KMS-11 (cell line): ENCODE measurements around the gene SIGLEC5.

Source experiments
- H2AFZ ChIP-seq: fragments of 200-600 bp; sonication (generic); 2 replicates; pipeline ENCODE4 v1.6.1; 2016; ENCODE audit warnings: antibody characterized with exemption, mixed run types, low read depth
- H3K27ac ChIP-seq: fragments of 200-600 bp; sonication (generic); 2 replicates; pipeline ENCODE4 v1.6.1; 2016; ENCODE audit warnings: mild to moderate bottlenecking, mixed run types
- H3K27me3 ChIP-seq: fragments of 200-600 bp; sonication (generic); 2 replicates; pipeline ENCODE4 v1.6.1; 2017; ENCODE audit warnings: mild to moderate bottlenecking, low read depth, mixed run types, moderate library complexity; ENCODE audit not compliant: insufficient read depth
- H3K36me3 ChIP-seq: fragments of 200-600 bp; sonication (generic); 2 replicates; pipeline ENCODE4 v1.6.1; 2017; ENCODE audit warnings: mild to moderate bottlenecking, mixed run types; ENCODE audit not compliant: insufficient read depth
- H3K4me1 ChIP-seq: fragments of 200-600 bp; sonication (generic); 2 replicates; pipeline ENCODE4 v1.6.1; 2016; ENCODE audit warnings: mild to moderate bottlenecking, low read depth, mixed run types; ENCODE audit not compliant: poor library complexity, severe bottlenecking
- H3K4me2 ChIP-seq: fragments of 200-600 bp; sonication (generic); 2 replicates; pipeline ENCODE4 v1.7.0; 2016; ENCODE audit warnings: mild to moderate bottlenecking, mixed run types
- H3K4me3 ChIP-seq: fragments of 200-600 bp; sonication (generic); IDR thresholded peaks from 2 replicates; pipeline ENCODE4 v1.6.1; 2017; ENCODE audit warnings: low read depth, low read length, mixed read lengths; ENCODE audit not compliant: insufficient read depth
- H3K79me2 ChIP-seq: fragments of 200-600 bp; sonication (generic); 2 replicates; pipeline ENCODE4 v1.6.1; 2016; ENCODE audit warnings: low read depth, mixed run types; ENCODE audit not compliant: insufficient read depth
- H3K9ac ChIP-seq: fragments of 200-600 bp; sonication (generic); 2 replicates; pipeline ENCODE4 v1.6.1; 2016; ENCODE audit warnings: mild to moderate bottlenecking, mixed run types
- H4K20me1 ChIP-seq: fragments of 200-600 bp; sonication (generic); 2 replicates; pipeline ENCODE4 v1.6.1; 2016; ENCODE audit warnings: mild to moderate bottlenecking, mixed run types; ENCODE audit not compliant: insufficient read depth
- CTCF ChIP-seq: fragments of 200-600 bp; sonication (generic); conservative IDR thresholded peaks from 2 replicates; pipeline ENCODE4 v1.6.1; 2017; ENCODE audit warnings: low read depth, mild to moderate bottlenecking, antibody characterized with exemption, low read length, moderate library complexity, mixed read lengths

The SIGLEC5 gene

GRCh38 chr19:51595190-51596175 lies 34.7 kb downstream of the SIGLEC5 start:
- H3K79me2 ChIP-seq, result no peaks in the 10 kb centered on the region
- H3K36me3 ChIP-seq, result no peaks in the 10 kb centered on the region
- no peak for TF ChIP-seq CTCF
- no peak overlapping the region for H3K9ac ChIP-seq
- H3K4me2 ChIP-seq, result no peak overlapping the region
- no peaks in the 10 kb centered on the region for H3K4me1 ChIP-seq
- H3K27me3 ChIP-seq, result no peaks in the 10 kb centered on the region
- no peak overlapping the region for H3K4me3 ChIP-seq
- no peak overlapping the region for H3K27ac ChIP-seq
- H4K20me1 ChIP-seq, result no peaks in the 10 kb centered on the region
- H2AFZ ChIP-seq, result no peak overlapping the region

GRCh38 chr19:51594774-51595109 lies 35.5 kb downstream of the SIGLEC5 start:
- Histone ChIP-seq H3K4me3 (no peak overlapping the region), H3K27me3 (no peaks in the 10 kb centered on the region), H4K20me1 (no peaks in the 10 kb centered on the region), H3K4me2 (no peak overlapping the region), H3K36me3 (no peaks in the 10 kb centered on the region), H3K79me2 (no peaks in the 10 kb centered on the region), H3K9ac (no peak overlapping the region), H2AFZ (peak overlapping the region; percentile 54; the same call in 1 of the 2 replicates), H3K27ac (no peak overlapping the region), H3K4me1 (no peaks in the 10 kb centered on the region)
- TF ChIP-seq CTCF, result no peak

GRCh38 chr19:51593969-51594773 lies 36.0 kb downstream of the SIGLEC5 start:
- H3K79me2 ChIP-seq, result no peaks in the 10 kb centered on the region
- peak overlapping the region; percentile 10; the same call in 1 of the 2 replicates for H3K4me2 ChIP-seq
- H3K4me3 ChIP-seq, result no peak overlapping the region
- peak overlapping the region; percentile 54 for H2AFZ ChIP-seq
- no peaks in the 10 kb centered on the region for H3K36me3 ChIP-seq
- TF ChIP-seq CTCF, result no peak
- H3K9ac ChIP-seq, result no peak overlapping the region
- no peaks in the 10 kb centered on the region for H3K4me1 ChIP-seq
- no peaks in the 10 kb centered on the region for H4K20me1 ChIP-seq
- H3K27me3 ChIP-seq, result no peaks in the 10 kb centered on the region
- no peak overlapping the region for H3K27ac ChIP-seq

- Histone ChIP-seq H2AFZ (0 out of 2 replicates have a peak overlapping the region, but pooled peaks have one; percentile 54), H3K79me2 (no peaks in the 10 kb centered on the region), H4K20me1 (no peaks in the 10 kb centered on the region), H3K4me1 (no peaks in the 10 kb centered on the region), H3K27ac (no peak overlapping the region), H3K36me3 (no peaks in the 10 kb centered on the region), H3K27me3 (no peaks in the 10 kb centered on the region), H3K4me3 (no peak overlapping the region), H3K9ac (no peak overlapping the region), H3K4me2 (peak overlapping the region; percentile 10; the same call in 1 of the 2 replicates)
- TF ChIP-seq CTCF, result no peak
Observed at GRCh38 chr19:51593138-51593890, 36.9 kb downstream of the SIGLEC5 start.
